Sigmoid colon (tissue), 3 donors: ENCODE results near the gene ZBTB40.

Experiments
- POLR2A ChIP-seq, 2 donors: fragments of 450-650 bp; IDR thresholded peaks; one replicate each; pipeline ENCODE4 v1.6.1; 2016; ENCODE audit warnings: antibody characterized with exemption in 2 of 2, mild to moderate bottlenecking in 2 of 2, moderate library complexity in 2 of 2
- TF ChIP-seq, protein P1 (sequence below), 4 experiments: fragments of 450-650 bp in 3 of 4; fragments of 200-600 bp in 1 of 4; IDR thresholded peaks; one replicate each; pipeline ENCODE4 v1.5.1; 2016 to 2019; ENCODE audit warnings: antibody characterized with exemption in 4 of 4, mild to moderate bottlenecking in 3 of 4, moderate library complexity in 2 of 4

- TF ChIP-seq, protein P1, sequence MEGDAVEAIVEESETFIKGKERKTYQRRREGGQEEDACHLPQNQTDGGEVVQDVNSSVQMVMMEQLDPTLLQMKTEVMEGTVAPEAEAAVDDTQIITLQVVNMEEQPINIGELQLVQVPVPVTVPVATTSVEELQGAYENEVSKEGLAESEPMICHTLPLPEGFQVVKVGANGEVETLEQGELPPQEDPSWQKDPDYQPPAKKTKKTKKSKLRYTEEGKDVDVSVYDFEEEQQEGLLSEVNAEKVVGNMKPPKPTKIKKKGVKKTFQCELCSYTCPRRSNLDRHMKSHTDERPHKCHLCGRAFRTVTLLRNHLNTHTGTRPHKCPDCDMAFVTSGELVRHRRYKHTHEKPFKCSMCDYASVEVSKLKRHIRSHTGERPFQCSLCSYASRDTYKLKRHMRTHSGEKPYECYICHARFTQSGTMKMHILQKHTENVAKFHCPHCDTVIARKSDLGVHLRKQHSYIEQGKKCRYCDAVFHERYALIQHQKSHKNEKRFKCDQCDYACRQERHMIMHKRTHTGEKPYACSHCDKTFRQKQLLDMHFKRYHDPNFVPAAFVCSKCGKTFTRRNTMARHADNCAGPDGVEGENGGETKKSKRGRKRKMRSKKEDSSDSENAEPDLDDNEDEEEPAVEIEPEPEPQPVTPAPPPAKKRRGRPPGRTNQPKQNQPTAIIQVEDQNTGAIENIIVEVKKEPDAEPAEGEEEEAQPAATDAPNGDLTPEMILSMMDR (IDR thresholded peaks at IDR 0.05), result no peak
- TF ChIP-seq POLR2A (IDR thresholded peaks at IDR 0.05), result no peak
Observed at GRCh38 chr1:22539510-22540118, 88.0 kb downstream of the ZBTB40 start.
